ENCODE results near the gene RPS3A. TPM values are rescaled to one million over a fixed set of nuclear protein-coding genes. Genes with fewer than 3 reads are reported as not detected.

Gene RPS3A
- total RNA-seq, 1 experiment from 2014 or later = 2,679 TPM

DNA sequence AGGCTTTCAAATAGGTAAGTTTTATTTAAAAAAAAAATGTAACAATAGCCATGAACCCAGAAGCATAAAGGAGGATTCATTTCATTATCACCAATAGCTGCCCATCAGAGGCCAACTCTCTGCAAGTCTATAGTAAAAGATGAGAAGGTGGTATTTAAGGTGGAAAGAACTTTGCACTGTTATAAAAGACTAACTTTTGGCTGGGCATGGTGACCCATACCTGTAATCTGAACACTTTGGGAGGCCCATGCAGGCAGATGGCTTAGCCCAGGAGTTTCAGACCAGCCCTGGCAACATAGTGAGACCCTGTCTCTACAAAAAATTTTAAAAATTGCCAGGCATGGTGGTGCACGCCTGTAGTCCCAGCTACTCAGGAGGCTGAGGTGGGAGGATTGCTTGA lies 43.3 kb downstream of the RPS3A start:
- DNase-seq = no peak
- H3K4me2 ChIP-seq (ENCODE audit: insufficient read depth, insufficient read length, low read length) = no peak overlapping the region
- no peaks in the 10 kb centered on the region for H3K79me2 ChIP-seq (ENCODE audit: insufficient read depth, low read length)
- Mint-ChIP-seq H3K27ac (no peak overlapping the region), H3K4me3 (no peak overlapping the region), H3K27me3 (ENCODE audit: low read depth) (no peaks in the 10 kb centered on the region), H3K36me3 (ENCODE audit: insufficient read depth in 1 of 3, low read depth in 3 of 3) (peaks cover 19 to 49% (median 21%) of the 10 kb centered on the region in 3 experiments), H3K9me3 (no peaks in the 10 kb centered on the region), H3K4me1 (peaks cover 7 to 8% of the 10 kb centered on the region in 2 experiments; a peak in 3 of 4 replicates)
- no peaks in the 10 kb centered on the region for H4K20me1 ChIP-seq (ENCODE audit: control insufficient read depth, insufficient read depth, insufficient read length)
- H2BK20ac ChIP-seq (ENCODE audit: low read depth, low read length, poor library complexity, severe bottlenecking) = no peak overlapping the region
- H2AK5ac ChIP-seq (ENCODE audit: insufficient read length, low read length) = no peak overlapping the region
- H3K18ac ChIP-seq (ENCODE audit: insufficient read length, low read depth, low read length) = no peak overlapping the region
- H3K23me2 ChIP-seq (ENCODE audit: insufficient read length, low read depth, low read length, poor library complexity, severe bottlenecking) = no peaks in the 10 kb centered on the region
- H3K9me3 ChIP-seq (ENCODE audit: control insufficient read depth, low read depth, low read length) = no peaks in the 10 kb centered on the region
- WGBS (ENCODE audit: extremely low coverage, insufficient read length, low lambda C conversion rate) = no CpG with 5 or more reads among the region's 1 CpG
- H3K27ac ChIP-seq (ENCODE audit: insufficient read length, low read depth, low read length) = no peak overlapping the region
- no peaks in the 10 kb centered on the region for H3K79me1 ChIP-seq (ENCODE audit: insufficient read depth, low read depth, low read length, poor library complexity, severe bottlenecking)
- no peak overlapping the region for H2BK120ac ChIP-seq (ENCODE audit: low read depth, low read length, poor library complexity, severe bottlenecking)
- H3K56ac ChIP-seq (ENCODE audit: insufficient read length, low read depth, low read length) = no peak overlapping the region
- no peaks in the 10 kb centered on the region for H3K27me3 ChIP-seq (ENCODE audit: insufficient read depth, low read length)
- no peak overlapping the region for H2BK15ac ChIP-seq (ENCODE audit: low read depth, low read length)
- H3K9ac ChIP-seq (ENCODE audit: extremely low read depth, insufficient read length, low read length) = no peak overlapping the region
- no peak overlapping the region for H3K23ac ChIP-seq (ENCODE audit: insufficient read length, low read depth, low read length)
- no peaks in the 10 kb centered on the region for H3K4me1 ChIP-seq (ENCODE audit: insufficient read depth, low read length)
- H3T11ph ChIP-seq (ENCODE audit: low read length) = no peak overlapping the region
- H4K5ac ChIP-seq (ENCODE audit: insufficient read length, low read depth, low read length) = no peak overlapping the region
- no peak overlapping the region for H4K91ac ChIP-seq (ENCODE audit: insufficient read length, low read depth, low read length)
- H2AFZ ChIP-seq (ENCODE audit: low read length) = no peak overlapping the region
- H2BK12ac ChIP-seq (ENCODE audit: insufficient read length, low read depth, low read length) = no peak overlapping the region
- TF ChIP-seq, protein P1, sequence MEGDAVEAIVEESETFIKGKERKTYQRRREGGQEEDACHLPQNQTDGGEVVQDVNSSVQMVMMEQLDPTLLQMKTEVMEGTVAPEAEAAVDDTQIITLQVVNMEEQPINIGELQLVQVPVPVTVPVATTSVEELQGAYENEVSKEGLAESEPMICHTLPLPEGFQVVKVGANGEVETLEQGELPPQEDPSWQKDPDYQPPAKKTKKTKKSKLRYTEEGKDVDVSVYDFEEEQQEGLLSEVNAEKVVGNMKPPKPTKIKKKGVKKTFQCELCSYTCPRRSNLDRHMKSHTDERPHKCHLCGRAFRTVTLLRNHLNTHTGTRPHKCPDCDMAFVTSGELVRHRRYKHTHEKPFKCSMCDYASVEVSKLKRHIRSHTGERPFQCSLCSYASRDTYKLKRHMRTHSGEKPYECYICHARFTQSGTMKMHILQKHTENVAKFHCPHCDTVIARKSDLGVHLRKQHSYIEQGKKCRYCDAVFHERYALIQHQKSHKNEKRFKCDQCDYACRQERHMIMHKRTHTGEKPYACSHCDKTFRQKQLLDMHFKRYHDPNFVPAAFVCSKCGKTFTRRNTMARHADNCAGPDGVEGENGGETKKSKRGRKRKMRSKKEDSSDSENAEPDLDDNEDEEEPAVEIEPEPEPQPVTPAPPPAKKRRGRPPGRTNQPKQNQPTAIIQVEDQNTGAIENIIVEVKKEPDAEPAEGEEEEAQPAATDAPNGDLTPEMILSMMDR (conservative IDR thresholded peaks at IDR 0.05) = no peak
- H3K4ac ChIP-seq (ENCODE audit: low read depth, low read length) = no peak overlapping the region
- no peak overlapping the region for H4K8ac ChIP-seq (replicated peaks; ENCODE audit: insufficient read length, low read depth, low read length)
- no peak overlapping the region for H3K14ac ChIP-seq (ENCODE audit: insufficient read depth, low read length)
- H2BK5ac ChIP-seq (ENCODE audit: insufficient read length, low read length) = no peak overlapping the region

All from H9 (cell line).